HG02938 (cell line): ENCODE measurements around the gene RERE.
"Not testable (repeated sequence)": the region's sequence is repeated elsewhere in the genome, so short reads cannot be mapped to it uniquely, and the experiment has no call there.

Source experiments
- ATAC-seq: cut with Tn5 transposase; IDR thresholded peaks from one replicate; pipeline ENCODE4 v1.9.1; 2021; ENCODE audit warnings: mild to moderate bottlenecking, moderate library complexity; ENCODE audit not compliant: unreplicated experiment

The RERE gene

DNA sequence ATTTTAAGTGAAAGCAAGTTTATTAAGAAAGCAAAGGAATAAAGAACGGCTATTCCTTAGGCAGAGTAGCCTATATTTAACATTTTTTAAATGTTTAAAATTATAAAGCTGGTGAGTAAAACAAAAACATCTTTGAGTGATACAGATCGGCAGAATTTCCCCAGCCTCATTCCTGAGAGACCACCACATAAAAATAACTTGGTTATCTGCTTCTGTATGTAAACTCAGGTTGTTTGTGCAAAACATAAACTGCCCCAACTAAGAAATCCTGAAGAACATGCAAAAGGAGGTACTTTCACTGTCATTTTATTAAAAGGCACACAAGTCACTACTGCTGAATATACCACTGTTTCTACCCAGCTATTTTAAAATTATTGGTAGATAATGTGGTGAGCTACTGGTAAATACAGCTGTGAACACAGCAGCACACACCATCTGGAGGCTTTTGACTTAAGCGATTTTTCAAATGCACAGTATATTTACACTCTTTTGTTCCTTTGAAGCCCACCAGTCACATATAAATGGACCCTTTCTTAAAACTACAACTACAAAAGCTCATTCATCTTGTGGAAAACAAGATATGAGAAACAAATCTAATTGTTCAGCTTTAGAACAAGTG is 119.3 kb downstream of the RERE start:
- ATAC-seq = no peak

DNA sequence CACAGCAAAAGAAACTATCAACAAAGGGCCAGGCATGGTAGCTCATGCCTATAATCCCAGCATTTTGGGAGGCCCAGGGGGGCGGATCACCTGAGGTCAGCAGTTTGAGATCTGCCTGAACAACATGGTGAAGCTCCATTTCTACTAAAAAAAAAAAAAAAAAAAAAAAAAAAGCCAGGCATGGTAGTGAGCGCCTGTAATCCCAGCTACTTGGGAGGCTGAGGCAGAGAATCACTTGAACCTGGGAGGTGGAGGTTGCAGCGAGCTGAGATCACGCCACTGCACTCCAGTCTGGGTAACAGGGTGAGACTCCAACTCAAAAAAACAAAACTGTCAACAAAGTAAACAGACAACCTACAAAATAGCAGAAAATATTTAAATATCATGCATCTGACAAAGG is 122.0 kb downstream of the RERE start:
- not testable (repeated sequence) for ATAC-seq

DNA sequence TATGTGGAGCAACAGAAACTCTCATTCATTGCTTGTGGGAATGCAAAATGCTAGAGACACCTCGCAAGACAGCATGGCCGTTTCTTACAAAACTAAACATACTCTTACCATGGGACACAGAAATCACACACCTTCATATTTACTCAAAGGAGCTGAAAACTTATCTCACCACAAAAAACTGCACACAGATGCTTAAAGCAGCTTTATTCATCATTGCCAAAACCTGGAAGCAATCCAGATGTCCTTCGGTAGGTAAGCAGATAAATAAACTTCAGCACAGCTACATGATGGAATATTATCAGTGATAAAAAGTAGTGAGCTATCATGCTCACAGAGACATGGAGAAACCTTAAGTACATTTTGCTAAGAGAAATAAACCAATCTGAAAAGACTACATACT is 124.3 kb downstream of the RERE start:
- no peak for ATAC-seq

DNA sequence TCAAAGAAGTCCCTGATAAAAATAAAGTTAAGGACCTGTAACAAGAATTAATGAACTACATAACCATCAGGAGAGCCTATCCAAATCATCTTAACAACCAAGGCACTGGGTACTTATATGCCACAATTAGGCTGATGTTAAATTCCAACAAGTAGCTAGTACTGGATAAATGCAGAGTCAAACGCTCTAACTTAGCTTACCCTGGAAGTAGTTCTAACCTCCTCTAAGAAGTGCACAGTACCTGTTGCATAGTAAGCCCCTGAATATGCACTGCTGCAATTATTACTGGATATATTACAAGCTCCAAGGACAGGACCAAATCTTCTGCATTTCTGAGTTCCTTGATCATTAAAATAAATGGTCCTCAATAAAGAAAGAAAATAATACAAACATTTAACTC is 125.8 kb downstream of the RERE start:
- ATAC-seq = no peak

DNA sequence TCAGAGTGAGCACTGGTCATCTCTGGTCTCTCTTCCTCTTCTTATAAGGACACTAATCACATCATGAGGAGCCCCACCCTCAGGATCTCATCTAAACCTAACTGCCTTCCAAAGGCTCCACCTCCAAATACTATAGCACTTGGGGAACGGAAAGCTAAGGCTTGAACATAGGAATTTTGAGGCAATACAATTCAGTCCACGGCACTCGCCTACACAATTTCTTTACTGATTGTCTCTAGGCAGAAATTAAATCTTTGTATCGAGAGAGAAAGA is 127.3 kb downstream of the RERE start:
- ATAC-seq = no peak

DNA sequence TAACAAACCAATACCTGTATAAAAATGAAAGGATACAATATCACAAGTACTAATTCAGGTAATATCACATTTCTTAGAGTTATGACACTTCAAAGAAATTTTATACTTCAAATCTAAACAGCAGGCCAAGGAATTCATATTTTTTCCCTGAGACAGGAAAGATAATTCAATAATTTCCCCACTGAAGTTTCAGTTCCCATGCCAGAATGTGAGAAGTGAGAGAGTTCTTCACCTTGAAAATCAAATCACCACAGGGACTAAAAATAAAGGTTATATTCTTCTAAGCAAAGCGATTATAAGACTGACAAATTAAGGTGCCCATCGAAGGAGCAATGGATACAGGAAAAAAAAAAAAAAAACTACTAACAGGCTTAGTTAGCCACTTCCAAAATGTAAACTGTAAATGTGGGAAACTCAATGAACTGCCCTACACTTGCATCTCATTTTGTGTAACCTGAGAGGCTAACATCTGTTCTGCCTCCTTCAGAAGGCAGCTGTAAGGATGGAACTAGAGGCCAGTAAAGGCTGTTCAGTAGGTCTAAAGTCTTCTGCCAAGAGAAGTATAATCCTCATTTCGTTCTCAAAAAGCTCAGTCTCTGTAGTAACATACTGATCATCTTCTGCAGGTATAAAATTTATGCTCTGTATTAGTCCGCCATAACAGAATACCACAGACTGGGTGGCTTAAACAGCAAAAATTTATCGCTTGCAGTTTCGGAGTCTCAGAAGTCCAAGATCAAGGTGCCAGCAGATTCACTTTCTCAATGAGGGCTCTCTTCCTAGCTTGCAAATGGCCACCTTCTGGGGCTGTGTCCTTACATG is 127.8 kb downstream of the RERE start:
- ATAC-seq = no peak

DNA sequence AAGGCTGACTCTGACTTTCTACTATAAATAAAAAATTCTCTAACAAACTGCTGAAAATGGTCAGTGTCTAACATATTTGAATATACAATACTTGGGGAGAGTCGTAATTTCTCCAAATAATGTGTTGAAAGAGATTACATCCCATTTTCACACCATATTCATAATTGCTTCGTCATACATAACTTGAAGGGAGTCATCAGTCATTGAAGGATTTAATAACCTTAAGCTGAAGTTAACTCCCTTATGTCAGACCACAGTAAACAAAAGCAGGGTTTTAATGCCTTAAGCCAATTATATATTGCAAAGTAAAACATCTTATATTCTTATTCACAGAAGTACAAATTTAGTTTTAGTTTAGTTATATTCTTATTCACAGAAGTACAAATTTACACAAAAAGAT is 129.9 kb downstream of the RERE start:
- ATAC-seq = no peak

DNA sequence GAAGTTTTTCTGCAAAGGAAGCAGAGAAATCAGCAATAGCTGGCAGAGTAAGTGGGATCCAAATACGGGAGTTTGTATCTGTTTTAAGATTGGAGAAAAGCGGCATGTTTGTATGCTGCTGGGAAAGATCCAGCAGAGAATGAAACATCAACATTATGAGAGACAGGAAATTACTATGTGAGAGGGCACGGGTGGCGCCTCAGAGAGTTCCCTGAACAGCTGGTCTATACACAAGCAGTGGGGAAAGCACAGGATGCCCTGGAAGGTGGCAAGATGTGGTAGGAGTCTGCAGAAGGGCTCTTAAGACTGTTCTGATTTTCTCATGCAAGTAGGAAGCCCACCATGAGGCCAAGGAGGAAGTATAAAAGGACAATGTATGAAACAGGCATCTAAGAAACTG is 130.4 kb downstream of the RERE start:
- no peak for ATAC-seq

DNA sequence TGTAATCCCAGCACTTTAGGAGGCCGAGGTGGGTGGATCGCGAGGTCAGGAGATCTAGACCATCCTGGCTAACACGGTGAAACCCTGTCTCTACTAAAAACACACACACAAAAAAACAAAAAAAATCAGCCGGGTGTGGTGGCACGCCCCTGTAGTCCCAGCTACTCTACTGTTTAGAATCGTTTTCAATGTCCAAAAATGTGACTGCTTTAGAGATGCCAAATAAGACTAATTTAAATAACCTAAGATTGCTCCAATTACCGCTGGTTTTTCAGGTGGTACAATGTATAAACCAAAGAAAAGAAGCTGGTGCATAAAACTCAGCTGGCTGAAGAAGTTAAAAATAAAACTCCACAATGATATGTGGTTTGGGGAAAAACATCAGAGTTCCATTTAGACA is 132.0 kb downstream of the RERE start:
- ATAC-seq = no peak

DNA sequence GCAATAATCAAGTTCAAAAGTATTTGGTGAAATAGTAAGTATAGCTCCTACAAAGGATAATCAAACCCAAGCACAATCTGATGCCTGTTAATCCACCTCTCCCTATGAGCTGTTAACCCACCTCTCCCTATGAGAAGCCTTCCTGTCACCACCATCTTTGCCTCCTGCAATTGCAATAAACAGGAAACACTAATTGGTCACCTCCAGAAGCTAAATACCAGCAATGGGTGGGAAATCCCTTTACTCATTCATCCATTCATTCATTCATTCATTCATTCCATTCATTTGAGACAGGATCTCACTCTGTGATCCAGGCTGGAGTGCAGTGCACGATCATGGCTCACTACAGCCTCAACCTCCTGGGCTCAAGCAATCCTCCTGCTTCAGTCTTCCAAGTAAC is 132.8 kb downstream of the RERE start:
- no peak for ATAC-seq

DNA sequence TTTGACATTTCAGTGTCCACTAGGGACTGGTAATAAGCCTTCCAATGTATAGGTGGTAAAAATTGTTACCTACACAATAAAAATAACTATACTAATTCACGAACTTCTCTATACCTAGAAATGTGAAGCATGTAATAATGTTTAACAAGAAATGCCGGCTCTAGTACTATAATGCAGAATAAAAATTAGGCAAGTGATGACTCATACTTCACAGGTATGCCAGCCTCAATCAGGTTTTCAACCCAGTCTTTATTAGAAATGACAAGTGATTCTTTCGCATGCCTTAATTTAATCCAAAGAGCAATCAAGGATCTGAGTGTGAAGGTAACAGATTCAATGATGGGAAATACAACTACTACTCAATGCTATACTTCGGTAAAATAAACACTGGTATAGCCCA is 134.9 kb downstream of the RERE start:
- no peak for ATAC-seq

DNA sequence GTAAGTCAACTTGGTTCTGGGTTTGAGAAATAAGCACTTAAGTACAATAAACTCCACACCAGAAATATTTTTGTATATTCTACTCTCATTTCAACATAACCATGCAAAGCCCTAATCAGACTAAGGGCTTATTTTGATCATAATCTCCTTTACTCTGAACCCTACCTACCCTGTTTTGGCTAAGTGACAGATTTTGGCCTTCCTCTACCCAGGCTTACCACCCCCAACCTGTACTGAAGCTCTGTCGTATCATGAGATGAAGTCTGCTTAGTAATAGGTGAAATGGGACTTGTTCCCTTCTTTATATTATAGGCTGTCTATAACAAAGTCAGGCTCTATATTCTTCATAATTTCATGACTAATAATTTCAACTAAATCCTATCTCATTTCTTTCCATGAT is 135.5 kb downstream of the RERE start:
- no peak for ATAC-seq

DNA sequence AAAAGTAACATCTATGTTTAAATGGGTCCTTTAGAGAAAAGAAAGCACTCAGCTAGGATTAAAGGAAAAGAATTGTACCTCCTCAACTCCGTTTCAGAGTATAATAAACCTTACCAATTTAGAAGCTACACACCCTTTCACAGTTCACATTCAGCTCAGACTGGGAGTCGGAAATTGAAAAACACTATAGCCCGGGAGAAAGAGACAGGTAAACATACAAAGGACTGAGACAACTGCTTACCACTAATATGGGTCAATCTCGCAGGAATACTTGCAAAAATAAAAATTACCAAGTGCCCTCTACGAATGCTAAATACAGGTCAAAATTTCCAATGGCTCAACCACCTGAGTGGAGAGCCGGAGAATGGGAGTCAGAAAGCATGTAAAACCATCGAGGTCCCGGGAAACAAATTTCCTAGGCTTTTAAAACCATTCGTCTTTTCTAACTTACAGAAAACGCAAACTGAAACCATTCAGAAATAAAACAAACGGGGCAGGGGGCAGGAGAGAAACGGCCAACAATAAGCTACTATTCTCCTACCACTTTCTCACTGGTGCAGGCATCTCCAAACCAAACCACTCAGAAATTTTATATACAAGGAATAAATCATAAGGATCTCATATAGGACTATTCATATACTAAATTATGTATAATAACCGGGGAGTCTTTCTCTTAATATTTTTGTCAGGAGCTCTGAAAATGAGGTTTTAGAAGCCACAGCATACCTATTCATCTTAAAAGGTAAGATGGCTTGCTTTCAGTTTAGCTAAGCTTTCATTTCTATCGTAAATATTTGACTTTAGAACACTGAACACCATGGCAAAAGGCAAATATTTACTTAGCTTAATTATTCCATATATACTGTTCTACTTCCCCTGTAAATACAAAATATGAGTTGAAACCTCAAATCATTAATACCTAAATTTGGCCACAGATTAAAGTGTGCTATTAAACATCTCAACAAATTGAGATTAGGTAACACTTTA is 136.5 kb downstream of the RERE start:
- ATAC-seq = no peak

DNA sequence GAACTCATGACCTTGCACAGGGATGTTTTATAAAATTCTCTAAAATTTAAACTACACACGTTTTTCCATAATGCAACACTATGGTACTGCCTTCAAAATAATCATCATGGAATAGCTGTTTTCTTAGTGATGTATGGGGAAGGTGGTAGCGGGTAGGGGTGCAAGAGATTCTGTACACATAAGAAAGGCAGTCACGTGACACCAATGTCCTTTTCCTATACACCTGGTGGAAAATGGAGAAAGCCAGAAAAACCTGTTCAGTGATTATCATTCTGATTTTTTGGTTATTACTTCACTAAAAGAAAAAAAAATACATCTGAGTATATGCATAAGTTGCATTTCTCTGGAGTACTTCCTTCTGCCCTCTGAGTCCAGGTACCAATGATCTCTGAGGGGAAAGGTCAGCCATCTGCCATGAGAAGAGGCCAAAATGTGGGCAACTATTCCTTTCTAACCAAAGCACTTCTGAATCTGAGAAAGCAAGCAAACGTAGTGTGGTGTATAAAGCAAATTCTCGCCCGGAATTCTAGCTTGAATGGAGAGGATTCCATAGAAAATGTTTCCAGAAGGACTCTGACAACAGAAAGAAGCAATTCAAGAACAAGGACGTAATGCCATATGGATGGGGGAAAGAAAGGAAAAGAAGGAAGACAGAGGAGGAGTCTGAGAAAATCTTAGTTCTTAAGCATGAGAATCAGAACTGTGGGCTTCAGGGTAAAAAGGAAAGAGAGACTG is 137.3 kb downstream of the RERE start:
- ATAC-seq = no peak

DNA sequence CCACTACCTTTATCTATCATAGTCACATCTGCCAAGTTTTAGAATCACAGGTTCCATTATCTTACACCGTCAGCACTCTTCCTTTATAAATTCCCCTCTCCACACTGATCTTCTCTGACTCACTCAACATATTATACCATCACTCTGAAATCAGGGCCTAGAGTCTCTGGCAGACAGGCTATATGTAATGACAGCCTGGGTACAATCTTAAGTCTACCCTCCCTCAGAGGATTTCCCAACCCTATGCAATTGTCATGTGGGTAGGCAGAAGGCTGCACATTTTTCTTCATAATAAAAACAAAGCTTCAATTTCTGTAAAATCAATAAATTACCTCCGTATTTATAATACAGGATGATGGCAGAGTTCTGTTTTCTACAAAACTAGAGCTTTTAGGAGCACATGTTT is 138.0 kb downstream of the RERE start:
- ATAC-seq = no peak

DNA sequence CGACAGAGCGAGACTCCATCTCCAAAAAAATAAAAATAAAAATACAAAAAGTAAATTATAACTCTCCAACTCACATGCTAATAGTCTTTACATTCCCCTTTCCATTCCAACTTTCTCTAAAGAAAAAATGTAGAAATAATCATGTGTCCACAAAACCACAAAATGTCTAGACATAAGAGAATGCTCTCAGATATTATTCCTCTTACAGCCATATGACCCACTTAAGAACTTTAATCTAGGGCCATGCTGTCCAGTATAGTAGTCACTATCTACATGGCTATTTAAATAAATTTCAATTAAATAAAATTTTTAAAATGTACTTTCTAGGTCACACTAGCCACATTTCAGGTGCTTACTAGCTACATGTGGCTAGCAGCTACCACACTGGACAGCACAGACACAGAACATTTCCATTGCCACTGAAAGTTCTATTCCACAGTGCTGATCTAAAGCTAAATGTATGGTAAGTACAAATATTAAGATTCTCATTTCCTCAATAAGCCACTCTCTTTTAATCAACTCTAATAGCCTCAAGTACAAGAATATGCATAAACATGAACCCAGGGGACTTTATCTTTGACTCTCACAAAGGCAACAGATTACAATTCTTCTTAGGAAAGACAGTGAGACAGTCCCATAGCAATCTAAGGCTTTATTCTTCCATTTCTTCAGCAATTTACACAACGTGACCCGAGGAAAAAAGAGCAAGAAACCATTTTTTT is 138.6 kb downstream of the RERE start:
- ATAC-seq = no peak

DNA sequence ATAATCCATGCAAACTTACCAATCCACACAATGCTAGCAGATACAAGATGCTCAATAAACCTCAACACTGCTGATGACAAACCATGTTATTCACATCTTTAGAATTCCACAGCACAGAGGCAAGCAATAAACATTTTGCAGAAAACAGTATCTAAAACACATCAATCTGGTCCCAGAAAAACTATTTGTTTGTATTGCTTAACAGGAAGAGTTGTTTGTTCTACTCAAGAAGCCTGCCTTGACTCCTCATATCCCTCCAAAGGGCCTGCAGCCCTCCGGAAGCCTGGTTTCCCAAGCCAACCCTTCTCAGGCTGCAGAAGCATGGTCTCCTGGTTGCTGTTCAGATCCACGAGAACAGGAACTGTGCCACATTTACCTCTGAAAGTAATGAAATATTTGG is 139.7 kb downstream of the RERE start:
- no peak for ATAC-seq

DNA sequence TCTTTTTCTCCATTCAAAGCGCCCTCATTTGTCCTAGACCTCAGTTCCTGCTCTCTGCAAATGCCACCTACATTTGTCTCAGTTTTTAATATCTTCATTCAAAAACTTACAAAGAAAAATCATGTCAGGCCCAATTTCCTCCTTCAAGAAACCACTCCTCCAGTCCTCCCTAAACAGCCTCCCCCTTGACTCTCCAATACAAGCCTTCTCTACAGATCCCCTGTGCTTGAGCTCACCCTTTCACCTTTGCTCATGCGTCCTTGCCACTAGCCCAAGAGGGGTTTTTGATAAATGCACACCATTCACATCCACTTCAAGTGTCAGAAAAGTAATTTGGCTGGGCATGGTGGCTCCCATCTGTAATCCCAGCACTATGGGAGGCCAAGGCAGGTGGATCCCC is 140.6 kb downstream of the RERE start:
- no peak for ATAC-seq

DNA sequence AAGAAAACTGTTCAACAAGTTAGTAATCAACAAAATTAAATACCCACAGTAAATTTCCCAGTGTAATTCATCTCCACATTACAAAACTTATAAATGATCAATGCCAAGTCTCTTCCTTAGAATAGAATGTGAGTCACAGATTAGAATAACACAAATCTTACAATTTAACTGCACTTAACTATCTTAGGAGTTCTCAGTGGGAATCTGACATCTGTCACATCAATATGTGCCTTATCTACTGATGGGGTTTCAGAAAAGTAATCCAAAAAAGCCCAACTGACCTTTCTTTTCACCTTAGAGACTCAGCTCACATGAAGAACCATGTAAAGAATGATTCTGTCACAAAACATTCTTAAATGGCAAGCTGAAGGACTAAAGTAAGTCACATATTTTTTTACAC is 141.4 kb downstream of the RERE start:
- ATAC-seq = no peak

DNA sequence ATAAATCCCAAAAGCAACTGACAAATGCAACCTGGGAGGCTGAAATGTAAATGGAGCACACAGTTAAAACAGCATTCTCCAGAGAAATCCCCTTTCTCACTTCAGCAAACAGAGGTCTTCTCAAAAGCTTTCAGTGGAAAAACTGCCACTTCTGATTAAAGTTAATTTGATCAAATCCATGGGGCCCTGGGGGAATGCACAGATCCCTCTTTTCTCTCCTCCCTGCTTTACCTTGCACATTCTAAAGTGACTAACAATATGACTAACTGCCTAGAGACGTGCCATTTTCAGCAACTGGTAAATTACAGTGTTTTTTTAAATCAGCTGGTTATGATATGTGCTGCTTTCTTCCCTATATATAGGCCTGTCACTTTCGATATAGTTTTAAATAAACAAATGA is 142.5 kb downstream of the RERE start:
- no peak for ATAC-seq

DNA sequence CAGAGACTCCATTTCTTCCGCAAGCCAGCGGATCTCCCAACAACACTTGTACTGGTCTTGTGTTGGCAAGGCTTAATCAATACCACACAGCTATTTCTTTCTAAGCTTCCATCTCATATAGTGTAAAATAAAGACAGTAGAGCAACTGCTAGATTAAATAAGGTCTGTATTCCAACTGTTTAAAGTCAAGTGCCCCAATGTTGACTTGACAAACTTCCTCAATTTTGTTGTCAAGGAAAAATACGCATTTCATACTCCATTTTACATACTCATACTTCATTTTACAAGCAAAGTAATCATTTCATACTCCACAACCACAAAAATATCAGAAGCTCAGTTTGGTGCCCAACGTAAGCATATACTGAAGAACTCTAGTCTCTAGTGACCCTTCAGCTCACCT is 143.0 kb downstream of the RERE start:
- no peak for ATAC-seq
